Activated T-helper 1 cell treated with anti-CD3 and anti-CD28 coated beads, Interleukin-2, amount 50 U/mL, for 16 hours (primary cell): Measurements from ENCODE around the gene SF3A1.
A peak's percentile ranks its signal among the peaks of the same experiment; 100 is the strongest.
"Not testable (repeated sequence)": the region's sequence is repeated elsewhere in the genome, so short reads cannot be mapped to it uniquely, and the experiment has no call there.

ENCODE experiments used
- DNase-seq, 2 donors: peaks; one replicate each; pipeline ENCODE4 v3.0.0-alpha.2; 2020; ENCODE audit warnings: low read depth in 1 of 2, low spot score in 1 of 2

Gene SF3A1

DNA sequence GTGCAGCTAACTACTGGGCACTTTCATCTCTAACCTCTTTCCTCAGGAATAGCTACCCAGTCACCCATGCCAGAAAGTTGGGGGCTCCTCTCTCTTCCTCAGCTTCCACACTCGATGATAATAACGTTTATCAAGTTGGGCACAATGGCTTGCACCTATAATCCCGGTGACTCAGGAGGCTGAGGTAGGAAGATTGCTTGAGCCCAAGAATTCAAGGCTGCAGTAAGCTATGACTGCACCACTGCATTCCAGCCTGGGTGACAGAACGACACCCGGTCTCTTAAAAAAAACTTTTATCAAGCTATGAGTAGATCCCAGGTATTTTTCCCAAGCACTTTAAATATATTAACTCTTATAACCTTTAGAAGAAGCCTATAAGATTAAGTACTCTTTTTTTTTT lies 2.0 kb downstream of the SF3A1 start:
- DNase-seq, result no peak

- DNase-seq, result no peak
Measured at GRCh38 chr22:30351226-30351625, 5.5 kb downstream of the SF3A1 start.

GRCh38 chr22:30348809-30349208 lies 7.9 kb downstream of the SF3A1 start:
- no peak for DNase-seq

DNA sequence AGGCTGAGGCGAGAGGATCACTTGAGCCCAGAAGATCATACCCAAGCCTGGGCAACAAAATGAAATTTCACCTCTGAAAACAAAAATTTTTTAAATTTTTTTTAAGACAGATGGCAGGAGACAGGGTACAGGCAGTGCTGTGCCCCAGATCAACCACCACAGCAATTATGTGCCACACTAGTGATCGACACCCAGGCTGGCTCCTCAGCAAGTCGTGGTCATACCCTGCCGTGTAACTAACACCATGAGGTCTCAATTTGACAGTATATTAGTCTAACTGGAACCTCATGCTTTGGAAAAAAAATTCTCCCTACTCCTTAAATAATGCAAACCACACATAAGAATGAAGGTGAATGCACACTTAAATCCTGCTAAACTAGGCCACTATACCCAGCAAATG lies 8.3 kb downstream of the SF3A1 start:
- no peak for DNase-seq

DNA sequence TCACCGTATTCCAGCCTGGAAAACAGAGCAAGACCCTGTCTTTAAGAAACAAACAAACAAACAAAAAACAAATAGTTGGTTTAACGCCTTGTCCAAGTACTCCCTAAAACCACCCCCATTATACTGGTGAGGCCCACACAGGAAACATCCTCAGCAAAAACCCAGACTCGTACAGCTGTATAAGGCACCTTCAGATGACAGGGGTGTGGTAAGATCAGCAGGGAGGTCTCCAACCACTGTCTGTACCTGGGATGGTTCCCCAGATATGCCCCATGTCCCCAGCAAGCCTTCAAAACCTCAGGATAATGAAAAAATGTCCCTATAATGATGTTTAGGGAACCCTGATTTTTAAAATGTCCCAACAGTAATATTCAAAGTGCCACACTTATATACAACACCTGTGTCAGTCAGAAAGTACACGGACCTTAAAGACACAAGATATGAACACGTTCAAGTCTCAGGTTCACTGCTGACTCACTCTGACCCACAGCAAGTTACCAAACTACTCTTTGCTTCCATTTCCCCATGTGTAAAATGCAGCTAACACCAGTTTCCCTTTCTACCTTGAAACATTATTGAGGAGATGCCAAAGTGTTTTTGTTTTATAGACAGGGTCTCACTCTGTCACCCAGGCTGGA lies 9.3 kb downstream of the SF3A1 start:
- no peak for DNase-seq

DNA sequence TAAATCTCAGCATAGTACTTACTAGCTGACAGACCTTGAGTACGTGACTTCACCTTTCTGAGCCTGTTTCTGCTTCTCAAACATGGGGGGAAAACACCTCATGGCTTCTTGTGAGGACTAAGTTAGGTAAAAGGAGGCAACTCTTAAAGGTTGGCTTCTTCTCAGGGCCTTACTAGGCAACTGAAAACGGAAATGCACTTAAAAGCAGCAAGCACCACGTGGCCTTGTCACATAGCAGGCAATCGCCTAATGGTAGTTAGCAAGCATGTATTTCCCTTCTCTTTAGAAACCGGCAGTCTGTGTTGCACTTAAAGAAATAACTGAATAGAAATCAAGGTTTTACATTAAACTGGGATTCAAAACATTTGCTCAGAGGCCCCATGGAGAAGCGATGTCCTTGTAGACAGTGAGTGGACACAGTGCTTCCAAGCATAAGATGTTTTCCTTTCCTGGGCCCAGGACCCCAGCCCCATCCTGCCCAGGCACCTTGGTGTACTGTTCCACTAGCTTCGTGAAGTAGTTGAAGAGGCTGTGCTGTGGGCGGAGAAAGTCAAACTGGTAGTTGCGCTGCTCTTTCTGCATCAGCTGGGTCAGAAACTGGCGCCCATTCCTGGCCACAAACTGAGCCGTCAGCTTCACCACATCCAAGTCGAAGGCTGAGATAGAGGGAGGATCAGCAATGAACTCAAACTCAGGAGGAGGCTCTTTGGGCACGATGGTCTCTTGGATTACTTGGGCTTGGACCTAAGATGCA lies 12.1 kb downstream of the SF3A1 start:
- DNase-seq, result no peak

GRCh38 chr22:30340911-30341685 lies 15.6 kb downstream of the SF3A1 start:
- no peak for DNase-seq

DNA sequence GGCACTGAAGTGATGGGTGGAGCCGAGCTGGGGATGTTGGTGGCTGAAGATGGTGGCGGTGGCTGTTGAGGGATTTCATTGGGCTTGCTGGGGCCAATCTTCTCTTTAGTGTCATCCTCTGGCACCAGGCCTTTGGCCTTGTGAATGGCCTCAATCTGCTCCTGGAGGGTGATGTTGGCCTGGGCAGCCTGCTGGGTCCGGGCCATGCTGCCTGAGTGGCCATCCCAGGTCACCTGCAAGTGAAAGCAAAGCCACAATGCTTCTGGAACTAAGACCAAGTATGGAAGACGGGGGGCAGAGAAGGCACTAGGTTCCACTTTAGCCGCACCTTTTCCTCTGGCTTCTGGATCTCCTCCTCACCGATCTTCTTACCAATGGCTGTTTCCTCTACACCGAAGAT lies 17.9 kb downstream of the SF3A1 start:
- DNase-seq, result no peak

GRCh38 chr22:30338341-30338740 lies 18.4 kb downstream of the SF3A1 start:
- DNase-seq, result not testable (repeated sequence)

- DNase-seq, result no peak
Measured at GRCh38 chr22:30337461-30337778, 19.3 kb downstream of the SF3A1 start.

- DNase-seq, result no peak
Measured at GRCh38 chr22:30336752-30337460, 19.8 kb downstream of the SF3A1 start.

GRCh38 chr22:30335236-30335635 lies 21.5 kb downstream of the SF3A1 start:
- DNase-seq, result no peak

- no peak for DNase-seq
Measured at GRCh38 chr22:30334646-30335045, 22.0 kb downstream of the SF3A1 start.

DNA sequence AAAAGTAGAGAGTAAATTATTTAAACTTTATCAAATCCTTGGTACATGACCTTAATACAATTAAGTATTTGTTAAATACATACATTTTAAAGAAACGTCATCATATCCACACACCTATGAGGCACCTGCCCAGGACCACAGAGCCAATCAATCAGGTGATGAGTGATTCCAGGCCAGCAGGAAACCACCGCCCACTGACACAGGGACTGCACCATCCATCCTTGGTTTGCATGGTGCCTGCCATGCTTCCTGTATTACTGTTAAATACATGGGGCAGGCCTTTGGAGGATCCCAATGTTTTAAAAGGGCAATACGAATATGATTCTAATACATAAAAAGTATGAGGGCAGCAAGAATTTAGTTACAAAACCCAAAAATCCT lies 23.0 kb downstream of the SF3A1 start:
- no peak for DNase-seq

GRCh38 chr22:30332994-30333706 lies 23.5 kb downstream of the SF3A1 start:
- no peak for DNase-seq

DNA sequence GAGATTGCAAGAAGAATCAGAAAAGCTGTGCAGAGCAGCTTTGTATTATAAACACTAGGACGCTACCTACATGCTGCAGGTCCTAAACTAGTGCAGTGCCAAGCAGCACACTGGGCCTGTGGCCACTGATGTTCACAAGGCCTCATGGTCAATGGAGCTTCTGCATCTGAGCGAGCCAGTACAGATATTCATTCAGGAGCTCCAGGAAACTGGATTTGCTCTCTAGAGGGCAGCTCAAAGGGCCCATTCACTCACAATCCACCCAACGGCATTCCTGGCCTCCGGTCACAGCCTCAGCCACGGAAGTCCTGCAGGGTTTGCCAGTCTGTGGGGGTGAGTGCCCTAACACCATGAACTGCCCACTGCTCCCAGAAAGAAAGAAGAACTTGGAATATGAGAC lies 24.1 kb downstream of the SF3A1 start:
- no peak for DNase-seq

DNA sequence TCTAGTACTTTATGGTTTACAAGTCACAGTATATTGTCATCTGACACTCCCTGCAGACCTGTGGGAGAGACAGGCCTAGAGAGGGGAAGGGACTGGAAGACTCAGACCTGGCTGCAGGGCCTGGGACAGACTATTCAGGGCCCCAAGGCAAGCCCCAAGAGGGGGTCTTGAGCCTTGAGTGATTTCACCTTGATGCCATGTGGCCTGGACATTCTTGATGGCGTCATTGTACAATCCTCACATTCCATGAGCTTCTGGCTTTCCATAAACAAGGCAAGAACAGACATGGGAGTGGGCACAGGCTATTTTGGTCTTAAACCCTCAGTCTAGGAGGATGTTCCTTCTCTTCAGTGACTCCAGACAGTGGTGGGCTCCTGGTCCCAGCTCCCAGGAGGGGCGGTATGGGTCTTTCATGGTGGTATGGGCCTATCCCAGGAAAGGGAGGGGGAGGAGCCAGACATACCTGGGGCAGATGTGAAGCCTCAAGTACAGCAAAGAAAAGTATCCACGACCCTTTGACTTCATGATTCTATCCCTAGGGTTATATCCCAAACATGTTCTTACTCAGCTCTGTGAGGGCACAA lies 28.1 kb downstream of the SF3A1 start:
- DNase-seq, result no peak

- no peak for DNase-seq
Measured at GRCh38 chr22:30327864-30328345, 28.8 kb downstream of the SF3A1 start.

DNA sequence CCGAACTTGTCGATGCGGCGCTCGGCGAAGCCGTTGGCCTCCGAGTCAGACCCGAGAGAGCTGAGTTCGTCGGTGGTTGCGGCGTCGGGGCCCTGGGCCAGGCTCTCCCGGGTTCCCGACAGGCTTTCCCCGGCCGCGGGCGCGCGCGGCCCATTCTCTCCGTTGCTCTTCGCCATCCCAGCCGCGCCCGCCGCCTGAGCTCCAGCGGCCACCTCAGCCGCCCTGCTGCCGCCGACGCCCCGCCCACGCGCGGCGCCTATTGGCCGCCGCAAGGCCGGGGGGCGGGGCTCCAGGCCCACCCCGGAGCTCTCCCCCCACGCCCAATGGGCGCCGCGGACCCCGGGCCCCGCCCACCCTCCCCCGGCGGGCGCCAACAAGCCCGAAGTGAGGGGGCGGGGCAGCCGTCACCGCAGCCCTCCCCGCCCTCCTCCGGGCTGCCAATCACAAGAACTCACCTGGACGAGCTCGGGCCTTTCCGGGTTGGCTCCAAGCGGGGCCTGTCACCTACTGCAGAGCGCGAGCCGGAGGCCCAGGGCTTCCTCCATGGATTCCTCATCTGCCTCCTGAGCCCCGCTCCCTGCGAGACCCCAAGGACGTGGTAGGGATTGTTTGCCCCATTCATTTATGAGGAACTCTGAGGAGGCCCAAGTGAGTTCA lies 29.9 kb downstream of the SF3A1 start, which contains the start of gene TBC1D10A:
Gene TBC1D10A (minus strand): TSS at position 236 of the 657 bp plus-strand sequence. CDS start 60 bp downstream, at position 176.
- DNase-seq, result peak; percentile 84 to 94

DNA sequence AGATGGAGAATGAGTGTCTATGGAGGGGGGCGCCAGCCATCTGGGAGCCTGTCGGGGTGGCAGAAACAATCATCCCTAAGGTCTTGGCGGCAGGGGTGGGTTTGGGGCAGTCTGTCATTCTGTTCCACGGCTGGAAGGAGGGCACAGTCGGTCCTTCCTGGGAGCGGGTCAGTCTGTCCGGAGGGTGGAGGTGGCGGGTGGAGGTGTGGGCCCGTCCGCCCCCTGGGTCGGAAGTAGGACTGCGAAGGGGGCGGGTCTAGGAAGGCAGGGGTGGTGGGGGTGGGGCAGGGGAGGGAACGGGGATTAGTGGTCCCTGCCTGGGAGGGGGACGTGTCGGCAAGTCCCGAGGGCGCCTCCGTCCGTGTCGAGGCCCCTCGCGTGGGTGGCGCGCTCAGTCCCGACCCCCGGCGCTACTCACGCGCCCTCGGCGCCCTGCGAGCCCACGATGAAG lies 30.4 kb downstream of the SF3A1 start:
- no peak for DNase-seq
